GM19035 (cell line): ENCODE measurements around the gene BRD1.
"Not testable (repeated sequence)": the region's sequence is repeated elsewhere in the genome, so short reads cannot be mapped to it uniquely, and the experiment has no call there.

Source experiments
- ATAC-seq: cut with Tn5 transposase; IDR thresholded peaks from one replicate; pipeline ENCODE4 v1.9.1; 2021; ENCODE audit not compliant: unreplicated experiment

The BRD1 gene

DNA sequence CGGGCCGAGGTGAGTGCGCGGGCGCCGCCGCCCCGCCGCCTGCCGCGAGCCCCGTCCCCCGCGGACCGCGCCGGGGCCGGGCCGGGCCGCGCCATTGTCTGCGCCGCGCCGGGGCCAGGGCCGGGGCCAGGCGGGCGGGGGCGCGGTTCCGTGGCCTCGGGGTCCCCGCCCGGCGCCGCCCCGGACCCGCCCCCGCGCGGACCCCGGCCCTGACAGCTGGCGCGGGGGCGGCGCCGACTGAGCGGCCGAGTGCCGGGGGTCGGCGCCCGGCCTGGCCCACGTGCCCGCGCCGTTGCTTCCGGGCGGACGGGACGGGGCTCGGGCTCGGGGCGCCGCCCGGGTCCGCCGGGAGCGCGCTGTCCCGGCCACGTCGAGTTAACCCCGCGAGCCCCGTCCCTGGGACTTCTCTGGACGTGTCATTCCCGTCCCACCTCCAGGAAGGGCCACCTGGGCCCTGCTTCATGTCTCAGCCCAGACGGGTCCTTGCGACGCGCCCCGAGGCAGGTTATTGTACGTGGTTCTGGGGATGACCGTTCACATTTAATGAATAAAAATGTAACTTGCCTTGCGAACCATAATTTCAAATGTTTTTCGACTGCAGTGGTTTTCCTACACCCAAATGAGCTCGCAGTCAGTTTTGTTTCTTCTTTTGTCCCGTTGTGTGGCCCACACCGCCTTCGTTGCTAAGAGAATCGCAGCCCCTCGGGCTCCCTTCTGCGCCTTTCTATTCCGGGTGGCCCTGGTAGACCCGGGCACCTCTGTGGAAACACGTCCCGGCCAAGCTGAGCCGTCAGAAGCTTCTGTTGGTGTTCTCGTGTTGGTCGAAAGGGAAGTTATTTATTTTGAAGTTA lies 26.5 kb upstream of the BRD1 start:
- peak; percentile 37 for ATAC-seq

DNA sequence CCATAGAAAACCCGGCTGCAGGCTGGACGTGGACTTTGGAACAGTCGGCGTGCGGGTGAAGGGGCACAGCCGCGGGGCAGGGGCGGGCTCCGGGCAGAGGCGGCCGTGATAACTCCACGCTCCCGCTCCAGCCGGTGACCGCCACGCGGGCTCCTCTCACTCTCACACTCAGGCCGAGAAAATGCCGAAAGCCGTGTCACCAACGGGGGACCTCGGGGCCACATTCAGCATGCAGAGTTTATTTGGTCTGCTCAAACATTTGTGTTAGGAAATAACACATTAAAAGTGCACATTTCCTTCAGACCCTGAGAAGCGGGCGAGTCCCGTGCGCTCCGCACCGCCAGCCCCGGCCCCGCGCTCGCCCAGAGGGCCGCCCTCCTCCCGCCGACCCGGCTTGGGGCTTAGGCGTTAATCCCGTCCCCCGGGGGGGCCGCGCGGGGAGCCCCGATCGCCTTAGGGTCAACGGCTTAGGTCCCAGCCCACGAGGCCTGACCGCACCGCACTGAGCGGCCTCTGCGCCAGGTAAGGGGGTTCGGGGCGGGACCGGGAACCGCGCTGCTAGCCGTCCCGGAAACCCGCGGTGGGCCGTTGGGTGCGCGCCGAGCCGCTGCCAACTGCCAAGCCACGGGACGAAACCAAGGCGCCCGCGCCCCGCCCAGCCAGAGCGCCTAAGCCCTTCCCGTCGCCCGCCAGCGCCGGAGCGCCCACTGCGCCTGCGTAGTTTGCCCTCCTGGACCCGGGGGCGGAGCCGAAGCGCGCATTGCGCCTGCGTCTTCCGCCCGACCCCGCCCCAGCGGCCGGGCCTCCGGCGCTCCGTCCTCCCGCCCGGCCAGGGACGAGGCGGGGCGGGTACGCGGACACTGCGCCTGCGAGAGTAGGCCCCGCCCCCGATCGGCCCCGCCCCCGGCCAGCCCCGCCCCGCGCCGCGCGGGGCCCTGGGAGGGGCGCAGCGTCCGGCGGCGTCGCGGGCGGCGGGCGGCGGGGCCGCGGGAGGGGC lies 25.5 kb upstream of the BRD1 start, which contains the start of gene ZBED4:
Gene ZBED4 (plus strand): TSS at position 947 of the 997 bp plus-strand sequence. CDS start 29,819 bp downstream, outside the sequence.
- peak; percentile 74 for ATAC-seq

DNA sequence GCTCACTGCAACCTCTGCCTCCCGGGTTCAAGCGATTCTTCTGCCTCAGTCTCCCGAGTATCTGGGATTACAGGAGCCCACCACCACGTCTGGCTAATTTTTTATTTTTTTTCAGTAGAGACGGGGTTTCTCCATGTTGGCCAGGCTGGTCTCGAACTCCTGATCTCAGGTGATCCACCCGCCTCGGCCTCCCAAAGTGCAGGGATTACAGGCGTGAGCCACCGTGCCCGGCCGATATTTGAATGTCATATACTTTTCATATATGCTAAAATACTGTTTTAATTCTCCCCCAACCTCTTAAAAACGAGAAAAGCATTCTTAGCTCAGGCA lies 24.9 kb upstream of the BRD1 start:
- ATAC-seq, result not testable (repeated sequence)

DNA sequence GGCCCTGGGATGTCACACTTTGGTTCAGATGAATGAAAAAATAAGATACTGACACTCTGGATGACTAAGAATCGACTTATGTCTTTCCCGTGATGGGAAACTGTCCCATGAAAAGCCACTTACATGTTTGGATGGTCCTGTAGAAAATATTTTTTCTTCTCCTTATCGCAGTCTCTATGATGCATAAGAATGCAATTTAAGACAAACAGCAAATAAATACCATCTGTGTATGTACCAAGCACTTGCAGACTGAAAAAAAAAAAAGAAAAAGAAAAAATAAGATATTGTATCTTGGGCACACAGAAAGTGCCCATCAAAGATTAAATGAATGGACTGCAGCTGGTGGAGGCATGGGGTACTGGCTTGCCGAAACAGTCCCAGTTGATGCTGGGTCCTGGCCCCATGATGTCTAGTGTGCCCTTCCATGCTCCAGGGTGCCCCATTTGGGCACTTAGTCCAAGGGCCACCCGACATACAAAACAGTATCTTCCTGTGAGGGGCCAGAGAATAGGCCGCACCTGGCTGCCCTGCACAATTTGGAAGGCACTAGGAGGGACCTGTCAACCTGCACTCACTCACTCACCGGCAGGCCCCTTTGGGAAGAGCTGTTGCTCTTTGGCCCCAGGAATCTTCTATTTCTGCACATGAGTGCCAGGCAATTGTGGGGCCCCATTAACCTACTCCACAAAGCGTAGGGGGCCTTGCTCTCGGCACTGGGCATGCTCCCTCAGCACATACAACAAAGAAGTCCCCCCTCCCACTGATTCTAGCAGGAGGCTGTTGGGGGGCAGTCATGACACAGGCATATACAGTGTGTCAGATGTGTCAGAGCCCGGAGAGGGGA lies 23.5 kb upstream of the BRD1 start:
- ATAC-seq, result no peak

DNA sequence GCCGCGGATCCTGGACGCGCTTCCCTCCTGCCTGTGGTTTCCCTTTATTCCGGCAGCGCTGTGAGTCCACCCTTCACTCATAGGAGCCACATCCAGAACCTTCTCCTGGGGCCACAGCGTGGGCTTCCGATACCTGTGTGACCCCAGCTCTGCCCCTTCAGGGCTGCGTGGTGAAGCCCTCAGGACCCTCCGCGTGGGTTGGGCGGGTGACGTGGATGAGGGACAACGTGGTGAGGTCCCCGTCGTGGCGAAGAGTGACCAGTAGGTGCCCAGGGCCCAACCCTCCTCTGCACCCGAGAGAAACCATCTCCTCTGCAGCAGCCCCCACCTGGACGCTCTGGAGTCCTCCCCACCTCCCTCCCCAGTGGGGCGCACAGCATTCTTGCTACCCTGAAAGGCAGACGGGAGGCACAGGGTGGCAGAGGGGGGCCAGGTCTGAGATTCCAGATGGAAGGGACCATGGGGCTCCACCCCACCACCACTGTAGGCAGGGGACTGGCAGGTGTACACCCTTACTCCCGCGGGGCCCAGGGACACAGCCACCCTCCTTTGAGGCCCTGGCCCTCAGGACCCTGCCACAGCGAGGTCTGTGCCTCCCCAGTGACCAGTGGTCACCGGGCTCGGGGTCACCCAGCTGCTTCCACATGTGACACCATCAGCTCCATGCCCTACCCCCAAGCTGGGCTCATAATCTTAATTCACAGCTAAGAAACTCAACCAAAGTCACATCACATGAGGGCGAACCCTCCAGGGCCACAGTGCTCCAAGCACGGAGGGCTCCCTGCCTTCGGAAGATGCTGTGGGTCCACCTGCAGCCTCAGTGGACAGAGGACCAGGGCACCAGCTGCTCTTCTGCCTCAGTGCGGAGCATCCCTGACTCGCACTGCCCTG lies 22.6 kb upstream of the BRD1 start:
- ATAC-seq, result no peak

DNA sequence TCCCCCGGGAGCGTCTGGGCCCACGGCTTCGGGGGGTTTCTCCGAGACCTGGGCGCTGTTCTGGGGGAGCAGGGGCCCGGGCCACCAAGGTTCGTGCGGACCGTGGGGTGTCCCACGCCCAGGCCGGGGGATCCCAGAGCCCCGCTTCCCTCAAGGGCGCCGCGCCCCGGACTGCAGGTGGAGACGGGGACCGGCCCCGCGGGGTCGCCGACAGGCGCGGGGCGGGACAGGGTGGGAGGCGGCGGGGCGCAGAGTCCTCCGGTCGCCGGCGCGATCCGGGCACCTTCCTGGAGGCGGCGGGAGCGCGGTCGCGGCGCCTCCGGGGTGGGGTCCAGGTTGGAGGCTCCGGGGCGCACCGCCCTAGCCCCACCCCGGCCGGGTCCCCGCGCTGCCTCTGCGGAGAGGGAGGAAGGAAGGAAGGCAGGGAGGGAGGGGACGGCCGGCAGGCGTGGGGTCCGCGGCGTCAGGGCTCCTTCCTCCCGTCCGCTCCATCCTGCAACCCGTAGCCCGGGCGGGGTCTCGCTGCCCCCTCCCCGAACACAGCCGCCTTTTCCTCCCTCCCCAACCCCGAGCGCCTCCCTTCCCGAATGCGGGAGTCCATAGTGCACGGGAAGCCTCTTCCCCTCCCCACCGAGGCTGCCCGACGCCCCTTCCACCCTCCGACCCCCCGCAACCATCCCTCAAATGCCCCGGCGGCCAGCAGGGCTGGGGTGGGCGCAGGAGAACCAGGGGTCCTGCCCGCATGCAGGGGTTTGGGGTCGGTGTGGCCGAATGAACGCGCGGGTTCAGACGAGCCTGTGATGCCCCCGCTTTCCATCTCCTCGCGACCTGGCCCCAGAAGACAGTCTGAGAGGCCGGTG lies 21.7 kb upstream of the BRD1 start:
- ATAC-seq, result no peak

DNA sequence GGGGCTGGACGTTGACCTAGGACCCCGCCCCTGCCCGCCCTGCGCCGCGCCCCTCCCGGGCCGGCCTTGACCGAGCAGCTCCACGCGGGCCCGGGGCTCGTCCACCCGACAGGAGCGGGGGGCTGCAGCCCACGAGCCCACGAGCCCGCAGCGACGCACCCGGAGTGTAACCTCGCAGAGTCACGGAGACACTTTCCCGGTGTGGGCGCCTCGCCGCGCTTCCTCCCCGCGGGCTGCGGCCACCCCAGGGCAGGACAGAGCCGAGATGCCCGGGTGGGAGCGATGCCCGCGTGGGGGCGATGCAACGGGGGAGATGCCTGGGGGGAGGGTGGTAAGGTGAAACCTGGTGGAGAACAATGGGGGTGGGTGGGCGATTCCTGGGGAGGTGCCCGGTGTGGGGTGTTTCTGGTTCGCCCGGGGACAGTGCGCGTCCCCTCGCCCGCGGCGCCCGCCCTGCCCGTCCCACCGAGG lies 21.1 kb upstream of the BRD1 start:
- ATAC-seq, result no peak

DNA sequence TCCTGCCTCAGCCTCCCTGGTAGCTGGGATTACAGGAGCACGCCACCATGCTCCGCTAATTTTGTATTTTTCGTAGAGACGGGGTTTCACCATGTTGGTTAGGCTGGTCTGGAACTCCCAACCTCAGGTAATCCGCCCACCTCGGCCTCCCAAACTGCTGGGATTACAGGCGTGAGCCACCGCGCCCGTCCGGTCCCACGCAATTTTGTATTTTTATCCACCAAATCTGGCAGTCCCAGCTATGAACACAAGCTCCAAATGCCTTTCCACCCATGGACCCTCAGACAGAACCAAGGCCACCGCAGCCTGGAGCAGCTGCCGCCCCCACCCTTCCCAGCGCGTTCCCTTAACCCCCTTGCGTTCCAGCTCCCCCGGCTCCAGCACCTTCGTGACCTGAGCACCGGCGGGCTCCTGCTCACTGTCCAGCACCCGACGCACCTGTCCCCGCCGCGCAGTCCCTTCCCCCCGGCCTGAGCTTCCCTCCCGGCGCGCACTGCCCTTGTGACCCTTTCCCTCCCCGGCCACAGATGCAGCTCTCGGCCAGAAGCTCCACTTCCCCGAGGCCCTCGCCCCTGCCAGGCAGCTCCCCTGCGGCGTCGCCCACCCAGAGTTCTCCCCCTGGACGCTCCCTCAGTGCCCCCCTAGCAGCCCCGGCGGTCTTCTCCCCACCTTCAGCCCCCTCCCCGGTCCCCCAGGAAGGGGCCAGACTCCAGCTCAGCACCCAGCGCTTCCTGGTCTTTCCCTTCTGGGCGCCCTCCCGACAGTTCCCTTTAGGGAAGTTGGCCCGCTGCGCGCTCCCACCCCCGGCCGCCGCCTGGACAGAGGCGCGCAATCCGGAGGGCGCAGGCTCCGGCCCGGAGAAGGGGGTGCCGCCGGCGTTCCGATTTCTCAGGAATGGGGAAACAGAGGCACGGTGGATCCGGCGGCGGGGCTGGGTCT lies 20.3 kb upstream of the BRD1 start:
- ATAC-seq, result no peak

DNA sequence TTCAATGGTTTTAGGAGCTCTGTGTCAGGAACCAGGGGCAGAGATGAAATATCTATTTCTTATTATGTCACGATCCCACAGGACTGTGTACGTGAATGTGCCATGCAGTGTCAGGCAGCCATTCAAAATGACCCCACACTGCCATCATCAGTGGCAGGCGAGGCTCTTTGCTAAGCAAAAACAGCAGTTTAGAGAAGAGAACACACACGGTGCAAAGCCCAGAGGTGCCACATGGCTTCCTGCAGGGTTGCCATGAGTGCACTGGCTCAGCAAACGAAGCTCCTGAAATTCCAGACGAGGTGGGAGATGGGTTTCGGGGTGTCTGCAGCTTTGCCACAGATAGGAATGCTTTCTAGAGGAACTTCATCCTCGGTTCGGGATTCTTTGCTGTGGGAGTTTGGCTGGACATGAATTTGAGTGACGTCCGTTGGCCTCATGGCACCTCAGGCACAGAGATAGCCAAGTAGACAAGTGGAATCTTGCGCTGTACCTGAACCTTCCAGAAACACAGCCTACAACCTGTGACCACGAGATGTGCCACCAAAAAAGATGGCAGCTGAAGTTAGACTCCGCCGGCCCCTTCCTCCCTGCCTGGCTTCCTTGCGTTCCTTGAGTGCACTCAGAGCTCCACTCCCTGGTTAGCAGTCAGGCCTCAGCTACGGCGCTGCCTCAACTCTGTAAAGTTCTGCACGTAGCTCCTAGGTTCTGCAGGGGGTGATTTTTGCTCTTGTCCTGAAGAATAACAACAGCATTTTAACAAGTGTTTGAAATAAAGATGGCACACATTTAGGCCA lies 18.2 kb upstream of the BRD1 start:
- no peak for ATAC-seq

DNA sequence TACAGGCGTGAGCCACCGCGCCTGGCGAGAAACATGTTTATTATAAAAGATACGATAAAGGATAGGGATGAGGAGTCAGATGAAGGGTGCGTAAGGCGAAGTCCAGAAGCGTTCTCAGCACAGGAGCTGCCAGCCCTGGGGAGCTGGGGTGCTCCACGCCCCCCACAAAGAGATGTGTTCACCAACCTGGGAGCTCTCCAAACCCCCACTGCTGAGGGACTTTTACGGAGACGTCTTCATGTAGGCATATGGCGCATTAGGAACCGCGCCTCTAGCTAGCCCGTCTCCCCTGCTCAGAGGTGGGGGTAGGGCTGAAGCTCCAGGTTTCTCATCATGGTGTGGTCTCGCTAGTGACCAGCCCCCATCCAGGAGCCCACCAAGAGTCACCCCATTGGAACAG lies 17.6 kb upstream of the BRD1 start:
- ATAC-seq, result no peak

DNA sequence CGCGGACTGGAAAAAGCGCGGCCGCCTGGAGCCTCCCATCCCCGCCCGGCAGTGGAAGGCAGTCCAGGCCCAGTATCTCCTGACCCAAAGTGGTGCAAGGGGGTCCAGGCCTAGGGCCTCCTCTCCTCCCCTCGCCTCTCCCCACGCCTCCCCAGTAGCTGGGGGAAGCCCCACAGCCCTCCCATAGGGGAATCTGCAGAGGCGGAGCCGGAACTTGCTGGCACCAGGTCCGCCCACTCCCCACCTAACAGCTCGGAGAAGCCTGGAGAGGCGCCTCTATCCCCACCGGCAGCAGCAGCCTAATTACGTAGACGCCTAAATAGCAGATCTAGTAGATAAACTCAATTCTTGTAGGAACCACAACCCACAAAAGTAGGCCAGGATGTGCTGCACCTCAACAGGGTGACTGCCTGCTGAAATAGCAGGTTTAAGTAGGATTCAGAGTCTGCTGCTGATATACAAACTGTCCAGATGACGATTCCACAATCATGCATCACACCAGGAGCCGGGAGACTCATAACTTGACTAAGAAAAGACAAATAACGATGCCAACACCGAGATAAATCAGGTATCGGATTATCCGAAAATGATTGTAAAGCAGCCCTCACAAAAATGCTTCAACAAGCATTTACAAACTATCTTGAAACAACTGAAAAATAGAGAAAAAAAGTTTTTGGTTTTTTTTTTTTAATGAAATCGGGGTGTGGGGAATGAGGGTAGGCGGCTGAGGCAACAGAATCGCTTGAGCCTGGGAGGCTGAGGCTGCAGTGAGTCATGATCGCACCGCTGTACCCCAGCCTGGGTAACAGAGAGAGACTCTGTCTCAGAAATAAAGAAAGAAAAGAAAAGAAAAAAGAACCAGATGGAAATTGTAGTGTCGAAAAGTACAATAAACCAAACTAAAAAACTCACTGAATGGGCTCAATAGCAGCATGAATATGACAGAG lies 11.4 kb upstream of the BRD1 start:
- no peak for ATAC-seq

DNA sequence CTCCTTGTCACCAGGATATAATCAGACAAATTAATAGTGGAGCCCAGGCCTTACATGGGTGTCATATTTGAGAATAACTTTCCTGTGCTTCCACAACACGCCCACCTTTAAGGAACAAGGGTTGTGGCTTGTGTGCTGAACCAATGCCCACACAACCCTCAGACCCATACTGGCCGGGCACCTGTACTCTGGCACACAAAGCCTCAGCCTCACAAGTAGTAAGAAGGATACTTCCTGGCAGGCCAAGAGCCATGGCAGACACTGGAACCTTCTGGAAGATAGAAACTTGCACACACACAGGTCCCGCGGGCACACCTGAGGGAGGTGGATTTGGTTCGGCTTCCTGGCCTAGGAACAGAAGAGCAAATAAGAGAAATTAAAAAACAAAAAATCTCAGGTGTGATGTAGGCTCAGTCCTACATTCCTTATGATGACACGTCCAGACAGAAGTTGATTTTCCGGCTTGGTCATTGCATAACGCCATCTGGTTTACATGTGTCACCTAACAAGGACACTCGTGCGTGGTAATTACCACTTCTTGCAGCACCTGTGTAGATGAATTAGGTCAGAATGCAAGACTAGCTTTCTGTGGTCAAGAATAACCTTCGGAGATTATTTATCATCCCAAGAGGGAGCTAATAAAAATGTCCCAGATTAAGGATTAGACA lies 5.8 kb upstream of the BRD1 start:
- no peak for ATAC-seq

DNA sequence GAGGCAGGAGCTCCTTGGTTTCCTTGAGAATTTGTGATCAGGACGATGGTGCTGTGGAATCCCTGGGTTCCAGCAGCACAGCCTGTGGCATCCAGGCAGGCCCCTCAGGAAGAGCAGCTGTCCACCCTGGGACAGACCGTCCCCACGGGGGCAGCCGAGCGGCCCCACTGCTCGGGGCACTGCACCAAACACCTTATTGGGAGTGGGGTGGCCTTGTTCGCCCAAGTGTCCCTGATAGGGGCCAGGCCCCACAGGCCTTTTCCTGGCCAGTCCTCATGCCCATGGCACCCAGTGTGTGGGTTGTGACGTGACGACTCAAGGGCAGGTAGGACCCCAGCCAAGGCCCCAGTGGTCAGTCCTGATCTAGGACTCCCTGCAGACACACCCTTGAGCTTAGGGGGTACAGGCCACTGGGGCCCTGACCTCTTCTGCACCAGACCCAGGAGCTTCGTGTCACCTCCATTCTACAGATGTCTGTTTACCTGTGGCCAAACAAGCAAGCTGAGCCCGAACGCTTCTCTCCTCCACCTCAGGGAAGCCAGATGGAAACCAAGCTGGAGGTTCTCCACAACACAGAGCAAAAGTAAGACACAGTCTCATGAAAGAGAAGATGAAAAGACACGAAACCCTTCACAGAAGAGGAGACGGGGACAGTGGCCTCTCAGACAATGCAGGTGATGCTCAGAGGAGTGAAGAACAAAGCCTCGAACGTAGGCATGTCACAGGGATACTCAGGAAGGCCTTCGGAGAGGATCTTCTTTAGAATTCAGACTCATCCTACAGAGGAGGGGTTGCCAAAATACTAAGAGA lies 1.6 kb upstream of the BRD1 start:
- no peak for ATAC-seq

DNA sequence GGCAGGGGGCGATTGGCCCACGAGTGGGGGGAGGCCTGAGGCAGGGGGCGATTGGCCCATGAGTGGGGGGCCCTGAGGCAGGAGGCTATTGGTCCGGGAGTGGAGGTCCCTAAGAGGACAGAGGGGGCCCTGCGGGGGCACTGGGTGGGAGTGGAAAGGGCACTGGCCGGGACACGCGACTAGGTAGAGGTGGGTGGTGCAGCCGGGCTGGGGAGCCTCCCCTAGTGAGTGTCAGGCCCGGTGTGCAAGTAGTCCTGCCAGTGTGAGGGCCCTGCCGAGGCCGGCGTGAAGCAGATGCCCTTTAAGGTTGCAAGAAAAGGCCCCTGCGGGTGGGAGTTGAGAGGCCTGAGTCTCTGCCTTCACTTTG lies 909 bp upstream of the BRD1 start:
- ATAC-seq, result no peak
